Right lobe of liver (tissue), 6 donors: ENCODE results near the gene IL1RN. TPM values are rescaled to one million over a fixed set of nuclear protein-coding genes. Genes with fewer than 3 reads are reported as not detected.

Experiments used
- ATAC-seq, 4 donors: fragments of 200-7000 bp; cut with Tn5 transposase; one replicate each; pipeline ENCODE4 v1.9.1; 2020; ENCODE audit warnings: mild to moderate bottlenecking in 4 of 4, moderate library complexity in 4 of 4
- DNase-seq, 3 donors: peaks; one replicate each; pipeline ENCODE4 v3.0.0-alpha.2; 2020
- H3K27ac ChIP-seq, 3 donors: fragments of 200-600 bp; one replicate each; pipeline ENCODE4 v1.8.0; 2022
- H3K27me3 ChIP-seq, 2 donors: fragments of 200-600 bp; one replicate each; pipeline ENCODE4 v1.8.0; 2022
- H3K36me3 ChIP-seq, 4 donors: fragments of 200-600 bp; sonication (generic) in 1 of 4; one replicate each; pipeline versions ENCODE4 v1.5.1 to v1.8.0; 2017 to 2022; ENCODE audit warnings: control low read depth in 1 of 4
- H3K4me1 ChIP-seq, 4 donors: fragments of 200-600 bp; sonication (generic) in 1 of 4; one replicate each; pipeline versions ENCODE4 v1.5.1 to v1.8.0; 2017 to 2022; ENCODE audit warnings: control low read depth in 1 of 4
- H3K4me3 ChIP-seq, 3 donors: fragments of 200-600 bp; one replicate each; pipeline ENCODE4 v1.8.0; 2022
- H3K9me3 ChIP-seq, 4 donors: fragments of 200-600 bp; sonication (generic) in 1 of 4; one replicate each; pipeline versions ENCODE4 v1.5.1 to v1.8.0; 2017 to 2022; ENCODE audit warnings: control low read depth in 1 of 4
- CTCF ChIP-seq, 4 donors: fragments of 200-600 bp in 3 of 4; fragments of 450-650 bp in 1 of 4; IDR thresholded peaks; one replicate each; pipeline versions ENCODE4 v1.5.1 to v1.8.0; 2016 to 2022; ENCODE audit warnings: antibody characterized with exemption in 4 of 4, mild to moderate bottlenecking in 2 of 4
- POLR2A ChIP-seq: fragments of 450-650 bp; IDR thresholded peaks from one replicate; pipeline ENCODE4 v1.6.1; 2017; ENCODE audit warnings: antibody characterized with exemption, mild to moderate bottlenecking
- WGBS: methylation state at CpG from one replicate; pipeline ENCODE4 v1.1.6; 2018; ENCODE audit warnings: low coverage, low lambda C conversion rate; ENCODE audit not compliant: insufficient coverage; ENCODE audit errors: missing lambda C conversion rate; 5-methylcytosine and 5-hydroxymethylcytosine counted together
- intact Hi-C, 2 donors: fragments of 100-400 bp; cut with DNase I; formaldehyde crosslinking; loops; one replicate each; pipeline versions ENCODE4 v1.11.2 to v1.14.1; 2022
- small RNA-seq, 2 experiments: library from RNA; depleted of rRNA; stranded (forward); fragments of <200 nt; gene quantifications; one replicate each; pipeline ENCODE3, GENCODE V24; 2016
- total RNA-seq, 6 experiments: library from RNA; depleted of rRNA in 2 of 6; stranded (reverse); fragments of >200 nt in 2 of 6; fragmentation: NEBNext Ultra II Directional in 3 of 6; extraction: Animal tissue kit (Norgen Biotek cat#: 25700) in 3 of 6; gene quantifications; one replicate each; pipeline versions ENCODE4 v1.1.0 to v1.2.4, GENCODE V29; 2016 to 2023
- donor health status: DM: no; HTN: yes; CAD: no.
- donor health status: DM: no; HTN: no; CAD: no.
- donor health status: DM: no; HTN: no; CAD: no.
- donor health status: DM: no; HTN: yes; CAD: no.
- donor health status: DM: no; HTN: yes; CAD: no.

IL1RN gene
- total RNA-seq, 6 experiments from 2014 or later: 14.5 to 98.1 (median 43.9) TPM

GRCh38 chr2:113182471-113183260 is 55.3 kb downstream of the IL1RN start:
- WGBS: 100% methylated on average over 2 of the region's 15 CpGs
- Histone ChIP-seq H3K27me3 (no peaks in the 10 kb centered on the region), H3K27ac (no peak overlapping the region)

GRCh38 chr2:113183264-113183663 is 55.9 kb downstream of the IL1RN start:
- Histone ChIP-seq H3K27ac (no peak overlapping the region), H3K9me3 (no peaks in the 10 kb centered on the region), H3K36me3 (no peaks in the 10 kb centered on the region), H3K27me3 (no peaks in the 10 kb centered on the region), H3K4me3 (no peak overlapping the region), H3K4me1 (peaks cover 0 to 51% (median 21%) of the 10 kb centered on the region in 4 donors)
- no peak for TF ChIP-seq CTCF (IDR thresholded peaks at IDR 0.05)
- no peak for TF ChIP-seq POLR2A
- no peak for ATAC-seq
- intact Hi-C loops: no loop called here
- DNase-seq: peak in 1 of 3 donors; percentile 26
- 85% methylated on average over 4 of the region's 8 CpGs for WGBS

More at GRCh38 chr2:113182471-113183260, 55.3 kb downstream of the IL1RN start:
- intact Hi-C loops: no loop called here
- ATAC-seq (no peak), DNase-seq (peak in 1 of 3 donors; percentile 44)
- Histone ChIP-seq H3K36me3 (no peaks in the 10 kb centered on the region), H3K4me3 (no peak overlapping the region), H3K4me1 (peaks cover 0 to 51% (median 21%) of the 10 kb centered on the region in 4 donors), H3K9me3 (no peaks in the 10 kb centered on the region)
- TF ChIP-seq CTCF (IDR thresholded peaks at IDR 0.05): no peak
- no peak for TF ChIP-seq POLR2A

Small RNAs within 50 kb of the gene (small RNA-seq; reads per million reads assigned to genes)
- gene RNU6-1180P: 0 reads per million in 2 experiments

Other genes starting within 250 kb of the IL1RN start
- not detected for gene IL37, start 216.4 kb upstream of the IL1RN start, total RNA-seq
- not detected for gene IL36G, start 149.6 kb upstream of the IL1RN start, total RNA-seq
- gene IL36A, start 122.1 kb upstream of the IL1RN start, total RNA-seq: not detected
- not detected for gene IL36B, start 74.7 kb upstream of the IL1RN start, total RNA-seq
- gene IL36RN, start 68.4 kb upstream of the IL1RN start, total RNA-seq: not detected
- gene IL1F10, start 59.6 kb upstream of the IL1RN start, total RNA-seq: not detected
- 10 to 100 TPM; 38.0 to 77.8 (median 58.7) TPM for gene PSD4, start 46.4 kb downstream of the IL1RN start, total RNA-seq
- gene PAX8, start 151.3 kb downstream of the IL1RN start, total RNA-seq: 1 to 10 TPM in 2 of 6 experiments, under 1 TPM in 4; 0.27 to 1.9 (median 0.86) TPM